Naive thymus-derived CD8-positive, alpha-beta T cell (primary cell): Measurements from ENCODE around the gene RIOK3. TPM values are rescaled to one million over a fixed set of nuclear protein-coding genes. Genes with fewer than 3 reads are reported as not detected.
A peak's percentile ranks its signal among the peaks of the same experiment; 100 is the strongest.
"Not testable (repeated sequence)": the region's sequence is repeated elsewhere in the genome, so short reads cannot be mapped to it uniquely, and the experiment has no call there.

ENCODE experiments used
- ATAC-seq, 2 donors: fragments of 150-1000 bp; cut with Tn5 transposase in 1 of 2; sonication (Bioruptor Pico), chemical (Tn5 transposase) in 1 of 2; 1 replicate in 1 of 2; 2 replicates in 1 of 2; pipeline ENCODE4 v1.10.0; 2021; ENCODE audit warnings: mild to moderate bottlenecking in 2 of 2, moderate library complexity in 2 of 2
- POLR2A ChIA-PET: fragments of 350-600 bp; sonication (Branson Sonifier 250); formaldehyde crosslinking; loops from one replicate; lab custom pipeline; 2021; ENCODE audit warnings: antibody characterized with exemption; lab: Charles Lee
- DNase-seq, 10 donors: peaks; one replicate each; pipeline versions ENCODE4 v3.0.0 to v3.0.0-alpha.2; 2020 to 2022
- H3K27ac Mint-ChIP-seq, 10 donors: one replicate each; pipeline ENCODE4 v1.8.0; 2020 to 2022; ENCODE audit warnings: mild to moderate bottlenecking in 10 of 10, mixed read lengths in 10 of 10, moderate library complexity in 4 of 10, inconsistent platforms in 1 of 10
- H3K27me3 Mint-ChIP-seq, 5 donors: one replicate each; pipeline ENCODE4 v1.8.0; 2021 to 2022; ENCODE audit warnings: mixed read lengths in 5 of 5
- H3K36me3 Mint-ChIP-seq, 3 donors: one replicate each; pipeline ENCODE4 v1.8.0; 2020 to 2022; ENCODE audit warnings: mixed read lengths in 3 of 3, mild to moderate bottlenecking in 2 of 3, inconsistent platforms in 1 of 3
- H3K4me1 Mint-ChIP-seq, 4 donors: one replicate each; pipeline ENCODE4 v1.8.0; 2021 to 2022; ENCODE audit warnings: mixed read lengths in 4 of 4
- H3K4me3 Mint-ChIP-seq, 10 donors: one replicate each; pipeline ENCODE4 v1.8.0; 2020 to 2022; ENCODE audit warnings: mild to moderate bottlenecking in 10 of 10, mixed read lengths in 10 of 10, moderate library complexity in 6 of 10, inconsistent platforms in 1 of 10
- H3K9me3 Mint-ChIP-seq, 9 donors: one replicate each; pipeline ENCODE4 v1.8.0; 2020 to 2022; ENCODE audit warnings: mixed read lengths in 9 of 9, mild to moderate bottlenecking in 3 of 9, inconsistent platforms in 1 of 9, moderate library complexity in 1 of 9
- polyA plus RNA-seq, 3 donors: library from polyadenylated mRNA; unstranded; fragments of 300-500 nt; fragmentation: Illumina TruSeq; gene quantifications; one replicate each; pipeline ENCODE4 v1.2.3, GENCODE V29; 2021
- total RNA-seq, 8 experiments: library from RNA in 2 of 8; stranded (reverse) in 2 of 8; gene quantifications; one replicate each; pipeline ENCODE4 v1.2.3 and lab custom pipeline; 2021 to 2026

Gene RIOK3
- total and polyA plus RNA-seq, 5 experiments from 2014 or later, result 19.2 to 79.6 (median 27.7) TPM

- DNase-seq, result not testable (repeated sequence)
Observed at GRCh38 chr18:23429538-23429937, 23.5 kb upstream of the RIOK3 start.

DNA sequence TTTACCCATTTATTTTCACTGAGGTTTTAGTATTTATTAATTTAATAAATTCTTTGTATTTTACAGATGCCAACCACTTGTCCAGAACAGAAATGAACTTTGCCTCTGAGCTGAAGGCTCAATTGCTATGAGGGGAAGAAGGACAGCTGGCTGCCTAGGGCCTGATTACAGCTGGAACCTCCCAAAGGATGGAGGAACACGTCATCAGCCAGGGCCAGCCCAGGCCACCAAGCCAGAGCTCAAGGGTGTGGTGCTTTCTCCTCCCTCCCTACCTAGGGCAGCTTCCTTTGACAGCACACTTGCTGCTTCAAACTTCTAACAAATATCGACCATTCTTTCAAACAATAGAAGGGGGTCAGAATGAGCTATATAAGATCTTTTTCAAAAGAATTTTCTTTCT, 19.7 kb upstream of the RIOK3 start:
- H3K4me3 Mint-ChIP-seq, result no peak overlapping the region
- H3K9me3 Mint-ChIP-seq, result peaks cover 0 to 4% (median 0%) of the 10 kb centered on the region in 9 donors
- ATAC-seq (no peak), DNase-seq (no peak)
- peaks cover 0 to 12% (median 0%) of the 10 kb centered on the region in 3 donors for H3K36me3 Mint-ChIP-seq
- no peak overlapping the region for H3K27ac Mint-ChIP-seq
- POLR2A ChIA-PET, result no interaction called here
- H3K27me3 Mint-ChIP-seq, result no peaks in the 10 kb centered on the region
- peaks cover 6 to 26% (median 14%) of the 10 kb centered on the region in 4 donors for H3K4me1 Mint-ChIP-seq

More at GRCh38 chr18:23429538-23429937, 23.5 kb upstream of the RIOK3 start:
- H3K4me3 Mint-ChIP-seq, ATAC-seq, POLR2A ChIA-PET, H3K4me1 Mint-ChIP-seq, H3K27ac Mint-ChIP-seq, H3K9me3 Mint-ChIP-seq, H3K27me3 Mint-ChIP-seq: not testable (repeated sequence)
- peaks cover 0 to 14% (median 0%) of the 10 kb centered on the region in 3 donors for H3K36me3 Mint-ChIP-seq

GRCh38 chr18:23437357-23438045, 15.6 kb upstream of the RIOK3 start:
- ATAC-seq, result peak; percentile 99
- H3K27ac Mint-ChIP-seq, result peak overlapping the region in 9 of 10 donors; percentile 31 to 93 (median 77)

GRCh38 chr18:23438046-23438377, 15.1 kb upstream of the RIOK3 start:
- Mint-ChIP-seq H3K4me3 (peak overlapping the region; percentile 85 to 93 (median 89)), H3K9me3 (no peaks in the 10 kb centered on the region), H3K27me3 (peaks cover 0 to 2% (median 0%) of the 10 kb centered on the region in 5 donors), H3K27ac (peak overlapping the region in 7 of 10 donors; percentile 6 to 79 (median 52)), H3K4me1 (peaks cover 10 to 30% (median 20%) of the 10 kb centered on the region in 4 donors), H3K36me3 (no peaks in the 10 kb centered on the region)
- POLR2A ChIA-PET, result interaction anchor here (1.0 to 1.1 kb wide), 2 partner anchors 15 to 65 kb away, joined by 3 to 5 read pairs; partner anchors contain the start of genes RIOK3 and RMC1
- ATAC-seq (no peak), DNase-seq (no peak)

More at GRCh38 chr18:23437357-23438045, 15.6 kb upstream of the RIOK3 start:
- Mint-ChIP-seq H3K36me3 (no peaks in the 10 kb centered on the region), H3K27me3 (peaks cover 0 to 2% (median 0%) of the 10 kb centered on the region in 5 donors), H3K4me1 (peaks cover 10 to 30% (median 20%) of the 10 kb centered on the region in 4 donors), H3K4me3 (peak overlapping the region; percentile 85 to 93 (median 89)), H3K9me3 (no peaks in the 10 kb centered on the region)
- peak; percentile 61 to 85 (median 71) for DNase-seq
- POLR2A ChIA-PET, result interaction anchor here (1.0 to 1.1 kb wide), 2 partner anchors 15 to 66 kb away, joined by 3 to 5 read pairs; partner anchors contain the start of genes RIOK3 and RMC1

- peak overlapping the region; percentile 59 to 93 (median 88) for H3K4me3 Mint-ChIP-seq
- ATAC-seq (no peak), DNase-seq (no peak)
- H3K36me3 Mint-ChIP-seq, result no peaks in the 10 kb centered on the region
- no peaks in the 10 kb centered on the region for H3K9me3 Mint-ChIP-seq
- peaks cover 10 to 30% (median 20%) of the 10 kb centered on the region in 4 donors for H3K4me1 Mint-ChIP-seq
- peaks cover 0 to 2% (median 0%) of the 10 kb centered on the region in 5 donors for H3K27me3 Mint-ChIP-seq
- peak overlapping the region in 6 of 10 donors; percentile 25 to 73 (median 54) for H3K27ac Mint-ChIP-seq
- POLR2A ChIA-PET, result interaction anchor here (1.1 kb wide), 1 partner anchor 14 kb away, joined by 5 read pairs; the partner anchor contains the start of gene RIOK3
Observed at GRCh38 chr18:23438608-23439366, 14.3 kb upstream of the RIOK3 start.

DNA sequence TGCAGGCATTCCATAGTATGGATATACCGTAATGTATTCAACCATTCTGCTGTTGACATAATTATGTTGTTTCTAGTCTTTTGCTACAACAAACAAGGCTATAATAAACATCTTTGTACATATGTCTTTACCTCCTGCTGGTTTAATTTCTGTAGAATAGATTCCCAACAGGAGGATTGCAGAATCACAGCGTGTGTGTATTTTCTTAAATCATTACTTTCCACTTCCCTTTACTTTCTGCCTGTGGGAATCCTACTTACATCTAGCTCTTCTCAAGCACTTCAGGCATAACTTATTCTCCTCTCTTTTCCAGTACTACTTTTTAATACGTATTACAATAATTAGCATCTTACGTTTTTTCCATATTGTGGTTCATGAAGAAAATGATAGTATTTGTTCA, 13.0 kb upstream of the RIOK3 start:
- no peak for ATAC-seq
- DNase-seq, result no peak
- H3K36me3 Mint-ChIP-seq, result no peaks in the 10 kb centered on the region
- H3K4me3 Mint-ChIP-seq, result peak overlapping the region in 1 of 10 donors; percentile 27
- H3K27ac Mint-ChIP-seq, result no peak overlapping the region
- peaks cover 8 to 31% (median 20%) of the 10 kb centered on the region in 4 donors for H3K4me1 Mint-ChIP-seq
- no peaks in the 10 kb centered on the region for H3K9me3 Mint-ChIP-seq
- POLR2A ChIA-PET, result no interaction called here
- peaks cover 0 to 3% (median 0%) of the 10 kb centered on the region in 5 donors for H3K27me3 Mint-ChIP-seq

GRCh38 chr18:23442958-23443357, 10.1 kb upstream of the RIOK3 start:
- Mint-ChIP-seq H3K27ac (no peak overlapping the region), H3K27me3 (peaks cover 0 to 3% (median 0%) of the 10 kb centered on the region in 5 donors), H3K4me3 (no peak overlapping the region), H3K4me1 (peaks cover 4 to 11% (median 10%) of the 10 kb centered on the region in 4 donors), H3K36me3 (no peaks in the 10 kb centered on the region), H3K9me3 (no peaks in the 10 kb centered on the region)
- ATAC-seq, result no peak
- POLR2A ChIA-PET, result interaction anchor here (0.6 to 1.6 kb wide), 2 partner anchors 10 to 15 kb away, joined by 3 to 11 read pairs; partner anchors contain the start of gene RIOK3
- no peak for DNase-seq

- Mint-ChIP-seq H3K4me1 (peaks cover 7 to 15% (median 8%) of the 10 kb centered on the region in 4 donors), H3K4me3 (no peak overlapping the region), H3K36me3 (no peaks in the 10 kb centered on the region), H3K9me3 (no peaks in the 10 kb centered on the region), H3K27ac (no peak overlapping the region), H3K27me3 (peaks cover 0 to 3% (median 0%) of the 10 kb centered on the region in 5 donors)
- ATAC-seq (no peak), DNase-seq (no peak)
- POLR2A ChIA-PET, result no interaction called here
Observed at GRCh38 chr18:23448291-23448690, 4.8 kb upstream of the RIOK3 start.

DNA sequence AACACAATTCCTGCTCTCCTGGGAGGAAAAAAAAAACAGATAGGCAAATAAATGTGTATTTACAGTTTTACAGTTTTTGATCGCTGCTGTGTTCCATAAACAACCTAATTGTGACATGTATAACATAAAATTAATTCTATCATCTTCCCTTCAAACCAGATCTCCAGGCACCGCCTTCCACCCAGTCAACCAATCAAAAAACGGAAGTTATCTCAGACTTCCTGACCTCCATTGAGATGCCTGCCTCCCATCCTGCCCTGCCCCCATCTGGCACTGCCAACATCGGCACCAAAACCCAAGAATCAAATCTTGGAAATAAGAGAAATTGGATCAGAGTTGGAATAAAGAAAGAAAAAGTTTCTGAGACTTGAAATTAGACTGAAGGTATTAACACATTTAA, 3.1 kb upstream of the RIOK3 start:
- H3K36me3 Mint-ChIP-seq, result no peaks in the 10 kb centered on the region
- H3K27ac Mint-ChIP-seq, result no peak overlapping the region
- DNase-seq (no peak), ATAC-seq (no peak)
- POLR2A ChIA-PET, result no interaction called here
- H3K4me3 Mint-ChIP-seq, result no peak overlapping the region
- H3K27me3 Mint-ChIP-seq, result no peaks in the 10 kb centered on the region
- H3K9me3 Mint-ChIP-seq, result no peaks in the 10 kb centered on the region
- H3K4me1 Mint-ChIP-seq, result peaks cover 8 to 27% (median 22%) of the 10 kb centered on the region in 4 donors

- peaks cover 0 to 5% (median 0%) of the 10 kb centered on the region in 3 donors for H3K36me3 Mint-ChIP-seq
- DNase-seq, result no peak
- peaks cover 8 to 34% (median 27%) of the 10 kb centered on the region in 4 donors for H3K4me1 Mint-ChIP-seq
- no peaks in the 10 kb centered on the region for H3K27me3 Mint-ChIP-seq
- no peaks in the 10 kb centered on the region for H3K9me3 Mint-ChIP-seq
- POLR2A ChIA-PET, result no interaction called here
- ATAC-seq, result no peak
- peak overlapping the region in 1 of 10 donors; percentile 26 for H3K4me3 Mint-ChIP-seq
- peak overlapping the region in 3 of 10 donors; percentile 17 to 74 (median 66) for H3K27ac Mint-ChIP-seq
Observed at GRCh38 chr18:23451011-23451410, 2.1 kb upstream of the RIOK3 start.

DNA sequence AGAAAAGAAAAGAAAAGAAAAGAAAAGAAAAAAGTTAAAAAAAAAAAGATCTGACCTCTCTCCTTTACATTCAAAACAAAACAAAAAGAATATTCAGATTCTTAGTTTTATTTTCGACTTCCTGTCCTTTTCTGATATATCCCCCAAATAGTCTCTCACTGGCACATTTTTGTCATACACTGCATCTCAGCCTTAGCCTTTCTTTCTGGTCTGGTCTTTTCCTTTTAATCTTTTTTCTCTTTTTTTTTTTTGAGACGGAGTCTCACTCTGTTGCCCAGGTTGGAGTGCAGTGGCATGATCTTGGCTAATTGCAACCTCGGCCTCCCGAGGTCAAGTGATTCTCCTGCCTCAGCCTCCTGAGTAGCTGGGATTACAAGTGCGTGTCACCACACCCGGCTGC, 1.6 kb upstream of the RIOK3 start:
- H3K4me3 Mint-ChIP-seq, result peak overlapping the region in 1 of 10 donors; percentile 53
- no peaks in the 10 kb centered on the region for H3K27me3 Mint-ChIP-seq
- DNase-seq, result no peak
- H3K36me3 Mint-ChIP-seq, result peaks cover 0 to 5% (median 0%) of the 10 kb centered on the region in 3 donors
- peaks cover 8 to 35% (median 28%) of the 10 kb centered on the region in 4 donors for H3K4me1 Mint-ChIP-seq
- H3K9me3 Mint-ChIP-seq, result no peaks in the 10 kb centered on the region
- POLR2A ChIA-PET, result no interaction called here
- no peak for ATAC-seq
- H3K27ac Mint-ChIP-seq, result peak overlapping the region in 5 of 10 donors; percentile 17 to 94 (median 52)

GRCh38 chr18:23452347-23452727, 750 bp upstream of the RIOK3 start:
- DNase-seq (peak in 1 of 10 donors; percentile 10), ATAC-seq (no peak)
- Mint-ChIP-seq H3K4me1 (peaks cover 12 to 44% (median 36%) of the 10 kb centered on the region in 4 donors), H3K36me3 (peaks cover 0 to 10% (median 0%) of the 10 kb centered on the region in 3 donors), H3K27ac (peak overlapping the region; percentile 92 to 99 (median 96)), H3K27me3 (no peaks in the 10 kb centered on the region), H3K9me3 (no peaks in the 10 kb centered on the region), H3K4me3 (peak overlapping the region; percentile 92 to 100 (median 99))
- POLR2A ChIA-PET, result interaction anchor here (0.7 to 2.4 kb wide), 7 partner anchors 10 to 686 kb away, joined by 3 to 11 read pairs (median 4); partner anchors contain the start of gene RMC1
